ENCODE results near the gene SYNE1. TPM values are rescaled to one million over a fixed set of nuclear protein-coding genes. Genes with fewer than 3 reads are reported as not detected.

The SYNE1 gene
- total and polyA plus RNA-seq, 9 donors, result 70.4 to 279 (median 154) TPM

- Histone ChIP-seq H3K27ac (no peak overlapping the region), H3K4me1 (ENCODE audit: insufficient read depth) (peaks cover 4% of the 10 kb centered on the region), H3K9me3 (no peaks in the 10 kb centered on the region), H3K4me3 (no peak overlapping the region), H3K27me3 (no peaks in the 10 kb centered on the region), H3K36me3 (no peaks in the 10 kb centered on the region)
- intact Hi-C loops (cut with DNase I), result loop anchor here in 3 of 4 donors (5.0 to 10.0 kb wide), 2 partner anchors 355 to 358 kb away; no protein-coding TSS in a partner anchor
- DNase-seq, result no peak
- WGBS, 3 donors, result 78 to 81% (median 81%) methylated on average over 7 of the region's 7 CpGs
- TF ChIP-seq EP300 (IDR thresholded peaks at IDR 0.05) (no peak), CTCF (IDR thresholded peaks at IDR 0.05) (no peak), POLR2A (IDR thresholded peaks at IDR 0.05) (no peak)
These were observed 517.3 kb downstream of the SYNE1 start for GRCh38 chr6:152119831-152120230.

- peaks cover 1% of the 10 kb centered on the region for H3K4me1 ChIP-seq (ENCODE audit: insufficient read depth)
- WGBS, 3 donors, result 89 to 90% (median 89%) methylated on average over 5 of the region's 5 CpGs
- DNase-seq, result no peak
- H3K36me3 ChIP-seq, result no peaks in the 10 kb centered on the region
- H3K4me3 ChIP-seq, result no peak overlapping the region
- H3K9me3 ChIP-seq, result no peaks in the 10 kb centered on the region
- intact Hi-C loops (cut with DNase I), result no loop called here
- no peak overlapping the region for H3K27ac ChIP-seq
- no peaks in the 10 kb centered on the region for H3K27me3 ChIP-seq
- TF ChIP-seq CTCF (IDR thresholded peaks at IDR 0.05) (no peak), EP300 (IDR thresholded peaks at IDR 0.05) (no peak), POLR2A (IDR thresholded peaks at IDR 0.05) (no peak)
These were observed 518.5 kb downstream of the SYNE1 start for GRCh38 chr6:152118678-152119077.

GRCh38 chr6:152118224-152118623 is 518.9 kb downstream of the SYNE1 start:
- Histone ChIP-seq H3K9me3 (no peaks in the 10 kb centered on the region), H3K27ac (no peak overlapping the region), H3K27me3 (no peaks in the 10 kb centered on the region), H3K4me1 (ENCODE audit: insufficient read depth) (peaks cover 1% of the 10 kb centered on the region), H3K36me3 (no peaks in the 10 kb centered on the region), H3K4me3 (no peak overlapping the region)
- no peak for DNase-seq
- no peak for TF ChIP-seq POLR2A (IDR thresholded peaks at IDR 0.05)
- TF ChIP-seq EP300 (IDR thresholded peaks at IDR 0.05), result no peak
- TF ChIP-seq CTCF (IDR thresholded peaks at IDR 0.05), result no peak
- 96 to 97% (median 96%) methylated on average over 3 of the region's 3 CpGs for WGBS, 3 donors
- intact Hi-C loops (cut with DNase I), result no loop called here

GRCh38 chr6:152117156-152118133 is 519.7 kb downstream of the SYNE1 start:
- WGBS, 3 donors, result 31 to 41% (median 40%) methylated on average over 9 of the region's 9 CpGs
- Histone ChIP-seq H3K4me3 (no peak overlapping the region), H3K27me3 (no peaks in the 10 kb centered on the region), H3K36me3 (no peaks in the 10 kb centered on the region), H3K4me1 (ENCODE audit: insufficient read depth) (peaks cover 1% of the 10 kb centered on the region), H3K9me3 (no peaks in the 10 kb centered on the region), H3K27ac (peak overlapping the region in 1 of 2 donors; percentile 21)
- DNase-seq, result no peak
- TF ChIP-seq CTCF (IDR thresholded peaks at IDR 0.05) (no peak), EP300 (IDR thresholded peaks at IDR 0.05) (no peak), POLR2A (IDR thresholded peaks at IDR 0.05) (no peak)
- intact Hi-C loops (cut with DNase I), result no loop called here

Data from ovary (tissue), 9 donors.